AG09309 (cell line): Measurements from ENCODE around the gene TRAM2.

ENCODE experiments used
- DNase-seq: peaks from one replicate; pipeline ENCODE4 v3.0.0-alpha.2; 2010; ENCODE audit warnings: low read depth
- H3K4me3 ChIP-seq: 2 replicates; pipeline ENCODE4 v1.5.1; 2011; ENCODE audit warnings: mild to moderate bottlenecking, low read depth, low read length, moderate library complexity; ENCODE audit not compliant: control insufficient read depth
- CTCF ChIP-seq: IDR thresholded peaks from 2 replicates; pipeline ENCODE4 v1.5.1; 2011; ENCODE audit warnings: mild to moderate bottlenecking, low read depth, low read length, inconsistent platforms; ENCODE audit not compliant: insufficient read depth, control insufficient read depth; ENCODE audit errors: missing control alignments

TRAM2 gene

DNA sequence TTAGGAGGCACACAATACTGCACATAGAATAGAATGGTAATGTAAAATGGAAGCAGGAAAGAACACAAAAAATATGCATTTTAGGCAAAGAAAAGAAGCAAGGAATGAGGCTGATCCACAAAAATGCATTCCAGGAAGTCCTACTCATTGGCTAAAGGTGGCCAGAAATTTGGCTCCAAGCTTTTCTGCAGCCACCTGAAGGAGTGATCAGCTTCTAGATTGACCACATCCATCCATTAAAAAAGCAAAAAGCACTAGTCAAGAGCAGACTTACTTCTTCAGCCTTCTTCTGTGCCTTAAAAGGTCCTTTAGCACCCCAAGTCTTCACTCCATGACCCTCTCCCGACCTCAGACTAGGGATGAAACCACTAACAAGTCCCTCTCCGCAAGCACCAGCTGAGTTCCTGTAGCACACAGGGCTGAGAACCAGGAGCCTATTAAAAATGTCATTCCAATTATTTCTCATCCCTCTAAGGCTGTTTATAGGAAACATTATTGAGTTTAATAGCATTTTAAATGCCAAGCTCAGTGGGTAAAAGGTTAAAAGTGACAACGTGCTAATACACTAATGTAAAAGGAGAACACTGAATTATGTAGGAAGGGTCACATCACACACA, 36.5 kb downstream of the TRAM2 start:
- H3K4me3 ChIP-seq: no peak overlapping the region
- TF ChIP-seq CTCF: no peak
- DNase-seq: peak; percentile 29

DNA sequence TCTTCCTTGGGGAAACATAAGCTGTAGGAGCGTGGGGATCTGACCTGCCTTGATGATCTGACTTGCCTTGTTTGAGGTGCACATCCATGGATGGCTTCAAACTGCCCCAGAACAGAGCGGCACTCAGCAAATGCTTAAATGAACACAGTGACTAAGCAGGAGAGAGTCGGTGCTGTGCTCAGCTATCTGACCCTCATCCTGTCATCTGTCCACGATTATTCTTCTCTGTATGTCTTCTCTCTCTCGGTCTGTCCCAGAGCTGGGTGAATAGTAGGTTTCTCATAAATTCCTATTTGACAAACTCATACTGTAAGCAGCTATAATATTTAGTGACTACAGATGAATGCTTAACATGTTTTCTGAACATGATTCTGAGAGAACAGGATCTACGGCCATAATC, 37.3 kb downstream of the TRAM2 start:
- peak; percentile 34 for DNase-seq
- H3K4me3 ChIP-seq: no peak overlapping the region
- TF ChIP-seq CTCF: no peak

DNA sequence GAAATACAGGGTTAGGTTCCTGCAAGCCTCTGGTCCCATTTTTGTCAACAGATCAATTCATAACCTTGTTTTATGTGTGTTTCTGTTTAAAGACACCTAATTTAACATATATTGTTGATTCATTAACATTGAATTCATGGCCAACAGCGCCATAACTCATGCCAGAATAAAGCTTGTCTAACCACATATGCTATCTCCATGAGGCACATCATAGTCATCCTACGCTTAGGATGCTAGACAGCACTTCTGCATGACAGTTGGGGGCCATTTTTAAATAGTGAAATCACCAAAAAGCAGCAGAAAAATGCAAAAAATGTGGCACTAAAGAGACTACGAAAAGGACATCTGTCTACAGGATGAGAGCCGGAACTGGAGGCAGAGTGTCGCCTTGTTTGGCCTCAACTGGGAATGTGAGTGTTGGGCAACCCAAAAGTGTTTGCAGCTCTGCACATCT, 37.9 kb downstream of the TRAM2 start:
- no peak for DNase-seq
- H3K4me3 ChIP-seq: no peak overlapping the region
- TF ChIP-seq CTCF: no peak

- no peak for TF ChIP-seq CTCF
These were observed 38.5 kb downstream of the TRAM2 start for GRCh38 chr6:52538252-52538900.

DNA sequence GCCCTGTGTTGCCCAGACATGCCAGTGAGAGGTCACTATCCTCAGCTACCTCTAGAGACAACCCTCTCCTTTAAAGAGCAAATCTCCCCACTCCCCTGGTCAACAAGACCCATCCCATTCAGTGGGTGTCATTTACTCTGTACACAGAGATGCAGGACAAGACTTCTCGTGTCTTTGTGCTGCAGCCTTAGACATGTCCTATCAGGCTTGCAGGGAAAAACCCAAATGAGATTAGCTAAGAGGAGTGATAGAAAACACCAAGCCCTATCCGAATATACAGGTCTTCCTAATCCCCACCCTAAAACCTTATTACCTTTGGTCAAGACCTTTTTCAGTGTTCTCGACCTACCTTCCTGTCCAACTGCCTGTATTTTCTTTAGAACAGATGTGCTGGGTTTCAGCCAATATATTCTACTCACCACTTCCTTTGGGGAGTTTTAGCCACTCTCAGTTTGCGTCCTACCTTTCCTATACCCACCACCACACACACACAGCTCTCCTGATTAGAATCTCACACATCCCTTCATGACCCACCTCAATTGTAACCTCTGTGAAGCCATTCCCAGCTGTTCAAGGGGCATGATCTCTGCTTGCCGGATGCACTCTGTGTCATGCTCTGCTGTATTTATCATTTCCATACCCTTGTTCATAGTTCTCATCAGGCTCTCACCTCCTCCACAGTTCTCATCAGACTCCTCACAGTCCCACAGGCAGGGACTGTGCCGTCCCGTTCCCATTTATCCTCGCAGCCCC, 39.7 kb downstream of the TRAM2 start:
- no peak overlapping the region for H3K4me3 ChIP-seq
- no peak for DNase-seq
- TF ChIP-seq CTCF: no peak

More at GRCh38 chr6:52538252-52538900, 38.5 kb downstream of the TRAM2 start:
- no peak overlapping the region for H3K4me3 ChIP-seq
- DNase-seq: no peak

DNA sequence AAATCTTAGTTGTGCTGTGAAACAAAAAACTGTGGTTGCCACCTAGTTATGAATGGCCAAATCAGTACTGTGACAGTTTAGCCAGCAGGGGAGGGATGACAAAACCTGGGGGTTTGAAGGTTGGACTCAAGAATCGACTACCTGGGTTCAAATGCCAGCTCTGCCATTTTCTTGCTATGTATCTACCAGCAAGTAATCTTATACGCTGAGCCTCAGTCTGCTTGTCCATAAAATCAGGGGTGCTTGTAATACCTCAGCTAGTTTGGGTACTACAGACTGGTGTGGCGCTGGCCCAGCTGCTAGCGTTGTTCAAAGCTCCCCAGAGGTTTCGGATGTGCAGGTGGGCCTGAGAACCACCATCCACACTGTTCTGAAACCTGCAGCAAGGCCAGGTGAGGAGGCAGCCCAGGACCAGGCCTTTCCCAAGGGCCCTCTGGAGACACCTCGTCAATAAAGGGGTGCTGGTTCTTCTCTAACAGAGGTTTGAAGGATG, 40.4 kb downstream of the TRAM2 start:
- no peak overlapping the region for H3K4me3 ChIP-seq
- no peak for TF ChIP-seq CTCF
- DNase-seq: no peak
